HG02970 (cell line): ENCODE data around the gene CEP112.
"Not testable (repeated sequence)": the region's sequence is repeated elsewhere in the genome, so short reads cannot be mapped to it uniquely, and the experiment has no call there.

ENCODE experiments used
- ATAC-seq: cut with Tn5 transposase; IDR thresholded peaks from one replicate; pipeline ENCODE4 v1.9.1; 2021; ENCODE audit warnings: mild to moderate bottlenecking, moderate library complexity, moderate number of reproducible peaks; ENCODE audit not compliant: unreplicated experiment, low FRiP score

CEP112 gene

DNA sequence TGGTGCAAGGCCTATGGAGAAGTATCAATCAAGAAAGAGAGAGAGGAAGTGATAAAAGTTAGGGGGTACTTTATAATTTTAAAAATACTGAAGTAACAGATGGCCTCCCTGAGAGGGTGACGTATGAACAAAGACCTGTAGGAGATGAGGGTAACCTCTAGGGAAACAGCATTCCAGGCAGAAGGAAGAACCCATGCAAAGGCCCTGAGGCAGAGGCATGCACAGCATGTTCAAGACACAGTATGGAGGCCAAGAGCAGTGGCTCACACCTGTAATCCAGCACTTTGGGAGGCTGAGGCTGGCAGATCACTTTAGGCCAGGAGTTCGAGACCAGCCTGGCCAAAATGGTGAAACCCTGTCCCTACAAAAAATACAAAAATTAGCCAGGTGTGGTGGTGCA, 437.9 kb downstream of the CEP112 start:
- no peak for ATAC-seq

- no peak for ATAC-seq
Measured at GRCh38 chr17:65753348-65753747, 438.6 kb downstream of the CEP112 start.

DNA sequence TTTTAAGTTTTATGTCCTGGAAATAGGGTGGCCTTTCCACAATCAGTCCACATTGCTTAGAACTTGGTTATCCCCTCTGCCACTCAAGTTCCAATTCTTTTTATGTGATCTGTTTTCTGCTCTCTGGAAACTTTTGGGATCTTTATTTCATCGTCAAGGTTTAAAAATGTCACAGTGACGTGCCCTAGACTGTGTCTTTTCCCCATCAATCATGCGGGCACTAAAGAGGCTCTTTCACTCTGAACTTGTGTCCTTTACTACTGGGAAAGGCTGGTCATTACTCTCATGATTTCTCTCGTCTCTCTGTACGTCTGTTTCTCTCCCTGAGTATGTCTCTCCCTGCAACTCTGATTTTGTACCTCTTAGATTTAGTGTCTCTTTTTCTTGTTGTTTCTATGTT, 440.7 kb downstream of the CEP112 start:
- ATAC-seq, result no peak

DNA sequence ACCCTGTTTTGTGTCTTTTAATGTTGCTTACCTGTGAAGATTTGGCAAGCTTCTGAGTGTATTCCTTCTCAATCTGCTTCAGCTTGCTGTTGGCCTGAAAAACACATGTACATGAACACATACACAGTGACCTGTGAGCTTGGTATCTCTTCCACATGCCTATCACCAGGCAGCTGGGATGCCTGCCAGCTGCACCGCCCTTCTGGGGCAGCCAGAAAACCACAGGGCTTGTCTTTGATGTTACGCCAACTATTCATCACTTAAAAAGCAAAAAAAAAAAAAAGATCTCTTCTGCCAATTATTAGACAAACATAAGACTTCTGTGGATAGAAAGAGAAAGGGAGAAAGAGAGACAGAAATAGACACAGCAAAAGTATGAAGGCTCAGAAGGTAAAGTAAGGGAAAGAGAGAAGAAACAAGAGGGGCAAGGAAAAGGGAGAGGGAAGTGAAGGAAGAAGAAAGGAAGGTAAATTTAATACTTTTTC, 441.3 kb downstream of the CEP112 start:
- ATAC-seq, result no peak

DNA sequence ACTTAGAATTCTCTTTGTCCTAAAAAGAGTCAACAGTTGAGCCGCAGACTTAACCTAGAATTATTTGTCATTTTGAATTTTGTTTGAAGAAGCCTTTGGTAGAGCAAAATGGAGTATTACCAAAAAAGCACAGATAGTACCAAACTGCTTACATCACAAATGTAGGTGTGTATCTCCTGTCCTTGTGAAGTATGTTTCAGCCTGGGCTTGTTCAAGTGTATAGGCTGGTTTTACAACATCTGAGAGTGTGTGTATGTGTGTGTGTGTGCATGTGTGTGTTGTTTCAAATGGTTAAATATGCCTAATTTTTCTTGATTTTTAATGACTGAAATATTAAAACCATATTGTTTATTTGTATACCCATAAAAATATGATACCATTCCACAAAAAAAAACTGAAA, 441.8 kb downstream of the CEP112 start:
- ATAC-seq, result no peak

DNA sequence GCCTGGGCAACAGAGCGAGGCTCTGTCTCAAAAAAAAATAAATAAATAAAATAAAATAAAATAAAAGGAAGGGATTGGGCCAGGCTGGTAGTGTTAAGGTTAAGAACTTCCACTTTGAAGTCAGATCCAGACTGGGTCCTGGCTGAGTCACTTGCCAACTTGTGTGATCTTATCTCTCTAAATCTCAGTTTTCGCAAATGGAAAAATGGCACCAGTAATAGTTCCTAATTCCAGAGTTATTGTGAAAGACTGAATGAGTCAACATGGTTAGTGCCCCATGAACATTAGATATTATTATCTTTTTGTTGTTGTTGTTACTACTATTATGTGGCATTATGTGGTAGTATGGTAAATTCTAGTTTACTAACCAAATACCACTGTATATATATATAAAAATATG, 442.5 kb downstream of the CEP112 start:
- ATAC-seq, result no peak

DNA sequence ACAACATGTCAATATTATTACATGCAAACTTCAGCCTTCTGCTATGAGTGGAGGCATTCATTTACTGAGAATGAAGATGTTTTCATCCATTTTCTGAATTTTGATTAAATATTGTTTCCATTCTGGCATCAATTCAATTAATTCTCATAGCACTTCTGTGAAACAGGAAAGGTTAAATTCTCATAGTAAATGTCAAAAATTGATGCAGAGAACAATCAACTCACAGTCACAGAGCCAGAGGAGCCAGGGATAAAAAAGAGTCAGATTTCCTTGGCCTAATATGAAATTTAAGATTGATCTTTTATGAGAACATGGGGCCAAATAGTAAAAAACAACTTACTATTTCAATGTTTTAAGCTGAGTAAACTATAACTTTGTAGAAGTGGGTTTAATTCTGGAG, 446.7 kb downstream of the CEP112 start:
- ATAC-seq, result no peak

GRCh38 chr17:65743308-65743655, 448.7 kb downstream of the CEP112 start:
- no peak for ATAC-seq

- no peak for ATAC-seq
Measured at GRCh38 chr17:65742403-65743307, 449.3 kb downstream of the CEP112 start.

GRCh38 chr17:65741710-65742109, 450.2 kb downstream of the CEP112 start:
- ATAC-seq, result no peak

DNA sequence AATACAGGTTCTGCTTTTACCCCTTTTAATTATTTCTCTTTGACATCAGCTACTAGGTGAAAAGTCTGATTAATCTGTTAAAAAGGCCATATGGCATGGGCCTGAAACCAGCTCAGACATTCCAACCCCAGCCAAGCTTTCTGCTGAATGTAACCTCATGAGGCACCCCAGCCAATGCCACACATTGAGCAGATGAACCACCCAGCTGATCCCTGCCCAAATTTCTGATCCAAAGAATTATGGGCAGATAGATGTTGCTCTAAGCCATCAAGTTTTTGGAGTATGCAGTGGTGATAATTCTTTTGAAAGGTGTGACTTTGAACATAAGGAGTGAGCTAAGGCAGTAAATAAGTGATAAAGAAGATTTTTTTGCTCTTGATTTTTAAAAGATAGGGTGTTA, 452.9 kb downstream of the CEP112 start:
- ATAC-seq, result no peak

GRCh38 chr17:65737451-65737850, 454.5 kb downstream of the CEP112 start:
- ATAC-seq, result no peak

DNA sequence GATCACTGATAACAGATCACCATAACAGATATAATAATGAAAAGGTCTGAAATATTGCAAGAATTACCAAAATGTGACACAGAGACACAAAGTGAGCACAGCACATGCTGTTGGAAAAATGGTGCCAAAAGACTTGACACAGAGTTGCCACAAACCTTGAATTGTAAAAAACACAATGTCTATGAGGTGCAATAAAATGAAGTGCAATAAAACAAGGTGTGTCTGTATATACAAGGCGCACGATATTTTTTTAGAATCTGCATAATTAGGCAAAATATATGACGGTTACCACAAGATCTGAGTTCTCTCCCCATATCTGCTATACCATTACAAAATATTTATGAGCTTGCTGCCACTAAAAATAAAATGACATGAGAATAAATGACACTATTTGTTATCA, 458.6 kb downstream of the CEP112 start:
- no peak for ATAC-seq

GRCh38 chr17:65732667-65733066, 459.3 kb downstream of the CEP112 start:
- ATAC-seq, result not testable (repeated sequence)

GRCh38 chr17:65730711-65731169, 461.2 kb downstream of the CEP112 start:
- ATAC-seq, result no peak

- ATAC-seq, result no peak
Measured at GRCh38 chr17:65729207-65729606, 462.7 kb downstream of the CEP112 start.

DNA sequence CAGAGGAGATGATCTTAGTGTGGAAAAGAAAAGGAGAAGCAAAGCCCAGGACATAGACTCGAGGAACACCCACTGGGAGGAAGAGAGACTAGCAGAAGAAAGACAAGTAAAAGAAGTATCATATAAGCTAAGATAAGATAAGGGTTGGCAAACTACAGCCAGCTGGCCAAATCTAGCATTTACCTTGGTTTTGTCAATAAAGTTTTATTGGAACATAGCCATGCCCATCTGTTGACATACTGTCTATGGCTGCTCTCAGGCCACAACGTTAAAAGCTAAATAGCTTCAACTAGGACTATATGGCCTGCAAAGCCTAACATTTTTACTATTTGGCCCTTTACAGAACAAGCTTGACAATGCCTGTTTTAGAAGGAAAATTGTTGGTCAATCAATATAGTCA, 464.1 kb downstream of the CEP112 start:
- ATAC-seq, result no peak

DNA sequence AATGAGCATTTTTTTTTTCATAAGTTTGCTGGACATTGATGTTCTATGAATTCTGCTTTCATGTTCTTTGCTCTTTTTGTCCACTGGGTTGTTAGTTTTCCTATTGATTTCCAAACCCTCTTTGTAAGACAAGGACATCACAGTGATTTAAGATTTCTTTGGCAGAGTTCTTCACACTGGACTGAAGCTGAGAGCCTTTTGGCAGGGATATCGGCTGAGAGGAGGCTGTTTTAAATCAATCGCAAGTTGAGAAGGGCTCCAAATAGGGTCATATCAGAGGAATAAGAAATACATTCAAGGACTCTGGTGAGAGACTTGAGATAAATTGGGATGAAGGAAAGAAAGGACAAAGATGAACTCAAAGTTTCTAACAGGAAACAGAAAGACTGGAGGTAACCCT, 464.7 kb downstream of the CEP112 start:
- ATAC-seq, result no peak

DNA sequence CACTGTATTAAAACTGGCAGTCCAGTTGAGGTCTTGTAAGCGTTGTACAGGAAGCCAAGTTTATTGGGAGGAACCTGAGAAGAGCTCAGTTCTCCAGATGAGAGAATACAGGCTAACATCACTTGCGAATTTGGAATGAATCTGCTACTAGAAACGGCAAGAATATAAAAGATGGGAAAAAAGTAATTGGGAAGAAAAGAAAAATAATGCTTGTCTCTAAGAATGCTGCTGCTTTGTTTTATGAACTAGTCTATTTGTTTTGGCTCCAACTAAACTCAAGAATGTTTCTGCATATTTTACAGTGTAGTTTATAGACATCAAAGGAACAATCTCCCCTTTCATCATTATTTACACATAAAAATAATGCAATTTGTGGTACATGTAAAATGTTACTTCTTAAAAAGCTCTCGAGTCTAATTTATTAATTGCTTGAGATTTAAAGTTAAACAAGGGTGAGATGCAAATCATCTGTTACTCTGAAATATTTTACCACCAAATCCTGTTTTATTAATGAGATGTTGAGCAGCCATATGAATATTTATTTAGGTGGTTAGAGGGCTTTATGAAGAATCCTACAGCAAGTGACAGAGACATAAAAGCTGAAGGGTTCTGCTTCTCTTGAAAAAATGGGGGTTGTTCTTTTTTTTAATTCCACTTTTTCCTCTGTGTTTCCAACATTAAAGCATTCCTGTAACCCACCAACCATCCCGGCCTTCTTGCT, 468.3 kb downstream of the CEP112 start:
- ATAC-seq, result no peak

GRCh38 chr17:65718601-65719000, 473.3 kb downstream of the CEP112 start:
- no peak for ATAC-seq

DNA sequence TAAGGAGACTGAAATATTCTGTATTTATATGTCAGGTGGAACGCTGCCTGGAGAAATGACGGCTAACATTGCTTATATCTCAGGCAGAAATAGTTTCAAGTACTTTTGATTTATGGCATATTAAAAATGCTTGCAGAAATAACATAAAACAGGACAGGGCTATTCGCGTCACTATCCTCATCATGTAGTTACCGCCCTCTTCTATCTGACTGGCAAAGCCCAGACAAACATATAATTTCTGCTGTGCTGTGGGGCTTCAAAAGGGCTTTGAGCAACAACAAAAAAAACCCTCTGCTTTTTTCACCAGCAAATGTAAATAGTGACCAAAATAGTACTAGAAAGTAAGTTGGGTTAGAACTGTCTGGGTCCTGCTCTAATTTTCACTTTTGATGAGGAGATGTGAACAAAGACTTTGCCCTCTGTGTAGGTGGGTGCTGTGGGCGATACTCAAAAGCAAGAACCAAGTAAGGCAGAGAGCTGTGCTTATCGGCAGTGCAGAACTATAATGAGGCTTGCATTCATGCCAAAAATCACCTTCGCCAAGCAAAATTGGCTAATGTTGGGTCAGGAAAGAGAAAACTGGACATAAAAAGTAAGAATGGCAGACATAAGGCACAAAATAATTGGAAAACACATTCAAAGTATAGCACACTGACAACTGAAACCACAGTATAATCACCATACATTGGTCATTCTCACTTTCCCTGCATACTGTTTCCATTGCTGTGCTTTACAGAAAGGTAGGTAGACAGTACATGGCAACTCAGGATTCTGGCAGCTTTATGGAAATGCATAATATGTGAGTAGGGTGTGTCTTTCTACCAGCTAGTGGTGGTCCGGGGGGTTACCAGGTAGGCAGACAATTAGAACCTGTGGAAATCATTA, 479.3 kb downstream of the CEP112 start:
- no peak for ATAC-seq
